Keratinocyte (primary cell): ENCODE data around the gene CACNA1B.

Experiments used
- CTCF ChIP-seq, 3 experiments: IDR thresholded peaks in 1 of 3; conservative IDR thresholded peaks in 1 of 3; optimal IDR thresholded peaks in 1 of 3; 2 replicates in 2 of 3; 3 replicates in 1 of 3; pipeline versions ENCODE3 to v1.5.1; 2011; ENCODE audit warnings: low read length in 3 of 3, mild to moderate bottlenecking in 3 of 3, moderate library complexity in 2 of 3, control low read depth in 1 of 3, inconsistent platforms in 1 of 3; ENCODE audit not compliant: insufficient read depth in 2 of 3; ENCODE audit errors: extremely low read depth in 1 of 3
- EZH2 ChIP-seq: IDR thresholded peaks from one replicate; pipeline ENCODE4 v1.6.1; 2012; ENCODE audit warnings: inconsistent platforms, mild to moderate bottlenecking, low read length, moderate library complexity

GRCh38 chr9:138022121-138022741, 144.6 kb downstream of the CACNA1B start:
- TF ChIP-seq CTCF (optimal IDR thresholded peaks at IDR 0.05 in 1 of 3, IDR thresholded peaks at IDR 0.05 in 1 of 3, conservative IDR thresholded peaks at IDR 0.05 in 1 of 3; ENCODE audit: extremely low read depth in 1 of 3, insufficient read depth in 2 of 3, low read length in 3 of 3) (peak; percentile 33 to 69 (median 68)), EZH2 (peak; percentile 51)
